HG03108 (cell line): ENCODE results near the gene DNAH8.
"Not testable (repeated sequence)": the region's sequence is repeated elsewhere in the genome, so short reads cannot be mapped to it uniquely, and the experiment has no call there.

ENCODE experiments used
- ATAC-seq: cut with Tn5 transposase; IDR thresholded peaks from one replicate; pipeline ENCODE4 v1.9.1; 2021; ENCODE audit warnings: moderate library complexity; ENCODE audit not compliant: unreplicated experiment

The DNAH8 gene

GRCh38 chr6:38836585-38836984, 121.5 kb downstream of the DNAH8 start:
- no peak for ATAC-seq

DNA sequence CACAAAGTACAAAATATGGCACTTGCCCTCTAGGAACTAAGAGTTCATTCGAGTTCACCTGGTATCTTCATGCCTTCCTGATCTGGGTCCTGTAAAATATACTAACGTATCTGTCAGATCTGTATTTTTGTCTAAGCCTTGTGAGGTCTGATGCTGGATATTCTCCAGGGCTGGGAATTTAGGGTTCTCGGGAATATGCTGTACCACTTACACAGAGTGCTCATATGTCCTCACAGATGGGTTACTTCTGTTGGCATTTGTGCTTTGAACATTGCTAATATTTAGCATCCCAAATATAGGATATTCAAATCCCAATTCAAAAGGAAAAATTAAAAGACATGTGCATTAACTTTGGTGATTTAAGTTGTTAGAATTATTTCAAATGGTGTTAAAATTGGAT, 122.0 kb downstream of the DNAH8 start:
- ATAC-seq = no peak

DNA sequence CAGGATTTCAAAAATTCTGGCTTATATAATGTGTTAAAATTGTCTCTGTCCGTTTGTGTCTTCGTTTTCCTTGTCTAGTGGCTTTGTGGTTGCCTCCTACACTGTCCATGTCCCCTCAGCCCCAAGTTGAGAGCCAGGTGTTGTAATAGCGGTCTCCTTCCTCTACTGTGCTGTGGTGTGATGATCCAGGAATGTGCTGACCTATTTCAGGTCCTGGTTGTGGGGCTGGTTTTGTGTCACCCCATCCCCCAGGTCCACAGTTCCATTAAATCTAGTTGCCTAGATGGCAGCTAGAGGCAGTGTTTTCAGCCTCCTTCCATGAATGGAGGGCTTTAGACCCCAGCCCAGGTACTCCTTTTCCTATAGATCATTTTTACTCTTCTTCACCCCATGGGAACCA, 128.7 kb downstream of the DNAH8 start:
- no peak for ATAC-seq

DNA sequence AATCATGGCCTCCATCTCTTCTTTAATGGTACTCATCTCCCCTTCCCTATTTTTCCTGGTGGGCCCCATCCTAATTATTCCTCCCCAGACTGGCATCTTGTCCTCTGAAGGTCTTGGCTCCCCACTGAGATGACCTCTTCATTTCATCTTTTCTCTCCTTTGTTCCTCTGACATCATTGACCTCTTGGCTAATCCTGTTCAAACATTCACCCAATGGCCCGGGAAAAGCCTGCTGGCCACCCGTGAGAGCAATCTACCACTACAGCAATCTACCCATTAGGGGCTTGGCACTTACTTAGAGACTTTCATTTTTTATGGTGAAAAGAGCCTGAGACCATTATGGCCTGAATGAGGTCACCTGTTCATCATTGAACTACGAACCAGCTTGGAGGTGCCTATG, 130.8 kb downstream of the DNAH8 start:
- no peak for ATAC-seq

GRCh38 chr6:38846361-38846760, 131.2 kb downstream of the DNAH8 start:
- no peak for ATAC-seq

GRCh38 chr6:38846844-38847243, 131.7 kb downstream of the DNAH8 start:
- no peak for ATAC-seq

DNA sequence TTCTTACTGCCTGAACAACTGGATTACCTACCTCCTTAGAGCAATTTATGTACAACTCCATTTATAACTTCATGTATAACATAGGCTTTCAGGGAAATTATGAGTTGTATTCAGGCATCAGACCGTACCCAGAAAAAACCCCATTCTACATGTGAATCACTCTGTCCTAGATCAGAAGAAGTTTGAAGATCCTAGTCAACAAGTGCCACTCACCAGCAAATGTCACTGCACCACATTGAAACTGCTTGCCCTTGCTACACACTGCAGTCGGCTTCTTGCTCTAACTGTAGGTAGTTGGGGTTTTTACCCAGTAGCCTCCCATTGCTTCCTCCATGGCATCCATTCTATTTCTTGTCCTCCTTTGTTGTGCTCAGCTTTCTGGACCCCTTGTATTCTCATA, 132.4 kb downstream of the DNAH8 start:
- no peak for ATAC-seq

GRCh38 chr6:38848760-38849159, 133.6 kb downstream of the DNAH8 start:
- ATAC-seq = no peak

GRCh38 chr6:38852215-38852614, 137.1 kb downstream of the DNAH8 start:
- ATAC-seq = no peak

DNA sequence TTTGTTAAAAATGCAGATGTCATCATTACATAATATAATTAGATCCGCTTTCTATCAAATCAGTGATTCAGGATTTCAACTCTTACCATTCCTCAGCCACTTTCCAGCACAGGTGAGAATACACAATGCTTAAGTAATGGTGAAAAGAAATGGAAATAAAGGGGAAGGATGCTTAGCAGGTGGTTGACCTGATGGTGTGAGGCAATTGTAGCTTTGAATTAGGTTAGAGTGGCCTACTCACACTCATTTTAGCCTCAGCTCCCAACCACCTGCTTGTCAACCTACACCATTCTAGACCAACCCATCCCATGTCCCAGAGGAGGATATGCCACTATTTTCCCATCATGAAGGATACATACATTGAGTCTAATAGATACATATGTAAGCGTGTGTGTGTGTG, 138.1 kb downstream of the DNAH8 start:
- ATAC-seq = no peak

DNA sequence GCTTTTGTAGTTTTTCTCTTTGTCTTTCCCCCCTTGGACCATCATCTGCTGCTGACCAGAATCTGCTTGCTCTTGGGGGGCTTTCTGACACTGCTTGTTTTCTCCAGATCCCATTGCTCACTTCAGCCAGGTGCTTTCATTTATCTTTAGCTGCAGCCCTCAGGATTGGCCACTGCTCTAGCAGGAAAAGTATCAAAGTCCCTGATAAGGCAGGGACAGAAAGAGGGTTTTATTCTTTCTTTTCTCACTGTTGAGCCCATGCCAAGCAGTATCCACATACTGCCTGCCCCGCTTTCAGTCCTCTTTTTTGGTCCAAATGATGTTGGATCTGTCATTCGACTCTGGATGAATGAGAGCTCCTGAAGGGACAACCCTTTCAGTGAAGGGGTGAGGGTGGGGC, 141.4 kb downstream of the DNAH8 start:
- no peak for ATAC-seq

DNA sequence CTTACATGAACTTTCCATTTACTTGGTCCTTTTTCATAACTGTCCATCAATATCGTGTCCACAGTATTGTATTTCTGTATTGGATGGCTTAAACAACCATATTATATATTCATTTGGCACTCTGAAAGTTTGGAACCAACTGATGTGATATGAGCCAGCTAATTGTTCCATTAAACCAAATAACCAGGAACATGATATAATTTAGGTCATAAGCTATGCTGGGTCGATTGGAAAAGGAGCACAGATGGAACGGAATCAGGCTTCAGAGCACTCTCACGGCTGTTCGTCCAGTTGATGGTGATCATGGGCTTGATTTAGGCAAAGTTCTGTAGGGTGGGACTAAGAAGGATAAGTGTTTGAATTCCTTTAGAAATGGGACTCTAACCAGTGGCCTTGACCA, 142.7 kb downstream of the DNAH8 start:
- ATAC-seq = no peak

- no peak for ATAC-seq
Measured at GRCh38 chr6:38860041-38860440, 144.9 kb downstream of the DNAH8 start.

DNA sequence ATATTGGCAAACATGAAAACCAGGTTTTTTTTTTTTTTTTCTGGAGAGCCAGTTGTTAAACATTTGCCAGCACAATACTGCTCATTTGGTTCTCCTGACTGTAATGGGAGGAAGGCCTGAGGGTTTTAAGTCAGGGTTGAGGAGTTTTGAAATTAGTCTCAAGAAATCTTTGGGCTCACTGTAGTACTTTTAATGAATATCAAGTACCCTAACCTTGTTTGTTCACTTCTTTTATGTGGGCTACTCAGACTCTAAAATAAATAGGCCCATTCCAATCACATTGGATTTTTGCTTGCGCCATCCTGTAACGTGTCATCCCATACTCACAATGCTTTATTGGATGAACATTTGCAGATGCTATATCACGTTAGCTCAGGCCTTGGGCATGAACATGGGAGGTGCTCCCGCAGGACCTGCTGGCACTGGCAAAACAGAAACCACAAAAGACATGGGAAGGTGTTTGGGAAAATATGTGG, 146.9 kb downstream of the DNAH8 start:
- ATAC-seq = no peak

DNA sequence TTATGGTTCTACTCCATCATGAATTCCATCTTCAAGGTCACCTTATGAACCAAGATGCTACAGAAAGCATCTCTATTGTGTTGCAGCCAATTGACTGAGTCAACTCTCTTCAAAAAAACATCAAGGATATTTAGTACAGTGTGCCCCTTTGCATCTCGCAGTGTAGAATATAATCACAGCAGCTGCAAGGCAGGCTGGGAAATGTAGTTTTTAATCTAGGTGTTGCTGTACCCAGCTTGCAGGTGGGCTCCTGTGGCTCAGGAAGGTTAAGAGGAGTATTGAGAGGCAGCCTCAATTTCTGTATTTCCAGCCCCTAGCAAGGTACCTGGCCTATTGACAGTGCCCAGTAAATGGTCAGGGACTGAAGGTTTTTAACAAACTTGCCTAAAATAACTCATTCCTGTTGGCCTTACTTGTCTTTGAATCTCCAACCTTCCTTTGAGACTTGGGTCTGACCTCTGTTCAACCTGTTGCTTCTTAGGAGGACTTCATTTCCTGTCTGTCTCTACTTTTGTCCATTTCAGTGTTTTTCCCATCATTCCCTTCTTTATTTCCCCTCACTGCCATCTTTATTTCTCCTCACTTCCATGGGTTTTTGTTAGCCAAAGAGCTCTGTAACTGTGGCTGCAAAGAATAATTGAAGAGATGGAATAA, 150.5 kb downstream of the DNAH8 start:
- no peak for ATAC-seq

DNA sequence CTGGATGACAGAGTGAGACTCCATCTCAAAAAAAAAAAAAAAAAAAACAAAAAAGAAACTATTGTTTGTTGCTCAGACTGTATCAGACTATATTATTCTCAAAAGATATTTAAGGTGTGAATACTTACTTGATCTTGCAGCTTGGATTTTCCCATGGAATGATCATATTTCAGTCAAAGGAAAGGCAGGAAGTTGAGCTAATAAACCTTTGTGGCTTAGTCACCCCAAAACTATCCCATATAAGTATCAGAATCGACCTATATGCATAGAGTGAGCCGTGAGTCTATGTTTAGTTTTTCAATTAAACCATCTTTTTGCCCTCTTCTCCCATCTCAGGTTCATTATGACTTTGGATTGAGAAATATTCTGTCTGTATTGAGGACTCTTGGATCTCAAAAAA, 152.6 kb downstream of the DNAH8 start:
- no peak for ATAC-seq

GRCh38 chr6:38871741-38872568, 156.8 kb downstream of the DNAH8 start:
- no peak for ATAC-seq

DNA sequence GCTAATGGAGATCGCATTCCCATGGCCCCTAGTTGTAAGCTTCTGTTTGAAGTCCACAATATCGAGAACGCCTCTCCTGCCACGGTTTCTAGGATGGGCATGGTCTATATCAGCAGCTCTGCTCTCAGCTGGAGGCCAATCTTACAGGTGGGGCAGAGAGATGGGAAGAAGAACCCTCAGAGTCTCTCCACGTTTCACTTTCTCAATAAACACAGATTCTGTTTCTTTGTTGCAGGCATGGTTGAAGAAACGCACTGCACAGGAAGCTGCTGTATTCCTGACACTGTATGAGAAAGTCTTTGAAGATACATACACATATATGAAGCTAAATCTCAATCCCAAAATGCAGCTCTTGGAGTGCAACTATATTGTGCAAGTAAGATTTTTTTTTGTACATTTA, 157.9 kb downstream of the DNAH8 start:
- no peak for ATAC-seq

DNA sequence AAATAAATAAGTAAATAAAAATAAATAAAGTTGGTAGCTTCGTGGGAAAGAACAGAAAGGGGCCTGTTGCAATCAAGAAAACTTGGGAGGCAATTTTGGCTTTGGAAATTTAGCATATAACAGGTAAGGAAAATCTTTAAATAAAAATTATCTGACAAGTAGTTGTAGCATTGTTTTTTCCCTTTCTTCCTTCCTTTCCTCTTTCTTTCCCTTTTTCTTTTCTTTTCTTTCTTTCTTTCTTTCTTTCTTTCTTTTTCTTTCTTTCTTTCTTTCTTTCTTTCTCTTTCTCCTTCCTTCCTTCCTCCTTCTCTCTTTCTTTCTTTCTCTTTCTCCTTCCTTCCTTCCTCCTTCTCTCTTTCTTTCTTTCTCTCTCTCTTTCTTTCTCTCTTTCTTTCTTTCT, 158.7 kb downstream of the DNAH8 start:
- ATAC-seq = not testable (repeated sequence)

- ATAC-seq = no peak
Measured at GRCh38 chr6:38876475-38876874, 161.4 kb downstream of the DNAH8 start.

DNA sequence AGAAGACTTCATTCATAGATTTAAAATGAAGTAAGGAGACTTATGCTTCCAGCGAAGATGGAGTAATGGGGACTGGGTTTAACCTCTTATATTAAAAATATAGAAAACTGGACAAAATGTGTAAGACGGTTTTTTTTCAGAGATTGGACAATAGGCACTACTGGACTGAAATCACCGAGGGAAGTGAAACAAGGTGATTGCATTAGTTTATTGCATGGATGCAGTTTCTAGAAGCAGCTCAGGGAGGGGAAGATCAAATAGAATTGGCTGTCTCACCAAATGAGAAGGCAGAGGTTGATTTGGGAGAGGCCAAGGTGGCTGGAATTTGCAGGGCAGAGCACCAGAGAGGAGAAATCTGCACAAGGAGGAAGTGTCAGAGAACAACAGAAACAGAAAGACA, 162.6 kb downstream of the DNAH8 start:
- no peak for ATAC-seq

DNA sequence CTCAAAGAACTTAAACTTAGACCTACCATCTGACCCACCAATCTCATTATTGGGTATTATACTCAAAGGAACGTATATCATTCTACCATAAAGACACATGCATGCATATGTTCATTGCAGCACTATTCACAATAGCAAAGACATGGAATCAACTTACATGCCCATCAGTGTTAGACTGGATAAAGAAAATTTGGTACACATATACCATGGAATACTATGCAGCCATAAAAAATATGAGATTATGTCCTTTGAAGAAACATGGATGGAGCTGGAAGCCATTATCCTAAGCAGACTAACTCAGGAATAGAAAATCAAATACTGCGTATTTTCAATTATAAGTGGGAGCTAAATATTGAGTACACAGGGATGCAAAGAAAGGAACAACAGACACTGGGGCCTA, 167.0 kb downstream of the DNAH8 start:
- no peak for ATAC-seq
